Activated CD8-positive, alpha-beta memory T cell treated with anti-CD3 and anti-CD28 coated beads, Interleukin-2, amount 50 U/mL, for 24 hours (primary cell): ENCODE data around the gene MRPS9.

Experiments
- DNase-seq: peaks from one replicate; pipeline ENCODE4 v3.0.0-alpha.2; 2020; ENCODE audit errors: extremely low read depth

MRPS9 gene

GRCh38 chr2:105078906-105079495 lies 41.1 kb downstream of the MRPS9 start:
- DNase-seq: no peak

- DNase-seq: no peak
These were observed 42.6 kb downstream of the MRPS9 start for GRCh38 chr2:105080461-105080860.

GRCh38 chr2:105081006-105081601 lies 43.2 kb downstream of the MRPS9 start:
- no peak for DNase-seq

GRCh38 chr2:105082107-105082506 lies 44.2 kb downstream of the MRPS9 start:
- DNase-seq: no peak

- DNase-seq: no peak
These were observed 47.7 kb downstream of the MRPS9 start for GRCh38 chr2:105085525-105085924.

GRCh38 chr2:105087273-105087672 lies 49.4 kb downstream of the MRPS9 start:
- no peak for DNase-seq

GRCh38 chr2:105090091-105090490 lies 52.2 kb downstream of the MRPS9 start:
- no peak for DNase-seq

GRCh38 chr2:105092797-105093196 lies 54.9 kb downstream of the MRPS9 start:
- no peak for DNase-seq

- no peak for DNase-seq
These were observed 61.3 kb downstream of the MRPS9 start for GRCh38 chr2:105099153-105099552.

- no peak for DNase-seq
These were observed 62.4 kb downstream of the MRPS9 start for GRCh38 chr2:105100046-105100840.

- DNase-seq: no peak
These were observed 64.1 kb downstream of the MRPS9 start for GRCh38 chr2:105102001-105102400.

GRCh38 chr2:105102963-105103421 lies 65.1 kb downstream of the MRPS9 start:
- DNase-seq: no peak

GRCh38 chr2:105103481-105103880 lies 65.6 kb downstream of the MRPS9 start:
- DNase-seq: no peak

GRCh38 chr2:105104208-105104731 lies 66.4 kb downstream of the MRPS9 start:
- no peak for DNase-seq

GRCh38 chr2:105110295-105110829 lies 72.5 kb downstream of the MRPS9 start:
- no peak for DNase-seq

- no peak for DNase-seq
These were observed 73.7 kb downstream of the MRPS9 start for GRCh38 chr2:105111365-105112150.

- DNase-seq: no peak
These were observed 74.5 kb downstream of the MRPS9 start for GRCh38 chr2:105112345-105112744.

GRCh38 chr2:105113616-105114291 lies 75.9 kb downstream of the MRPS9 start:
- DNase-seq: no peak

GRCh38 chr2:105114551-105114950 lies 76.7 kb downstream of the MRPS9 start:
- DNase-seq: no peak

GRCh38 chr2:105116348-105116747 lies 78.5 kb downstream of the MRPS9 start:
- no peak for DNase-seq

GRCh38 chr2:105117565-105117964 lies 79.7 kb downstream of the MRPS9 start:
- DNase-seq: no peak
